HS-5 (cell line): ENCODE measurements around the gene CRYBG1.

Source experiments
- DNase-seq: peaks from one replicate; pipeline ENCODE4 v3.0.0-alpha.2; 2012; ENCODE audit warnings: low read depth

CRYBG1 gene

GRCh38 chr6:106608080-106608668 is 247.7 kb downstream of the CRYBG1 start:
- no peak for DNase-seq

DNA sequence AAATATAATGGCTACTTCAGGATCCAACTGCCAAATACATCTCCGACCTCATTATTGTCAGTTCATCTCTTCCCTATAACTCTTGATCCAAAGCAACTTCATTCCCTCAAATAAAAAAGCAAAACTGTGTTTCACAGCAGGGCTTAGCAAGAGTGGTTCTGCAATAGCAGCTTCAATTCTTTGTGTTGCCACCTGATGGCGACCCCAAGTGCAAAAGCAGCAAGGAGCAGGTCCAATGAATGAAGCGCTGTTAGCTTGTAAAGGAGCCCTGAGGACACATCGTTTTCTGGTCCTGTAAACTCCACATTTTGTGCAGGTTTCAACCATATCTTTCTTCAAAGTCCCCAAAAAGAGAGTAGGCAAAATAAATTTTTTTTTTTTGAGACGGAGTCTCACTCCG is 249.2 kb downstream of the CRYBG1 start:
- DNase-seq: no peak

DNA sequence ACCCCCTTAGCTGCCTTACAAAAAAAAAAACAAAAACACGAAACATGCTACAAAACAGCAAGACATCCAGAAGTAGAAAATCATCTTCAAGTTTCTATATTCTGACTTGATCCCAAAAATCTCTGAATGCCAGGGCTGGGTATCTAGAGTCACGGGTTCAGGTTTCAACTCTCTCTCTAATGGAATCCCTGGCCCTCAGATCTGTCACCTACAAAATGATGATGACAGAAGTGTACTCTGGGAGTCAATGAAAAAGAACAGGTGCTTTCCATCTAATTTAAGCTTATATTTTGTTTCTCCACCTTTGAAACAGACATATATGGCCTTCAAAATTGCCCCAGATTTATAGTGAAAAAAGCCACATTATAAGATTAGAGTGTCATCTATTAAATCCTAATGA is 250.5 kb downstream of the CRYBG1 start:
- no peak for DNase-seq

- DNase-seq: no peak
These were observed 252.3 kb downstream of the CRYBG1 start for GRCh38 chr6:106612671-106613416.

- DNase-seq: no peak
These were observed 253.1 kb downstream of the CRYBG1 start for GRCh38 chr6:106613590-106613989.

GRCh38 chr6:106614166-106614565 is 253.6 kb downstream of the CRYBG1 start:
- DNase-seq: no peak

DNA sequence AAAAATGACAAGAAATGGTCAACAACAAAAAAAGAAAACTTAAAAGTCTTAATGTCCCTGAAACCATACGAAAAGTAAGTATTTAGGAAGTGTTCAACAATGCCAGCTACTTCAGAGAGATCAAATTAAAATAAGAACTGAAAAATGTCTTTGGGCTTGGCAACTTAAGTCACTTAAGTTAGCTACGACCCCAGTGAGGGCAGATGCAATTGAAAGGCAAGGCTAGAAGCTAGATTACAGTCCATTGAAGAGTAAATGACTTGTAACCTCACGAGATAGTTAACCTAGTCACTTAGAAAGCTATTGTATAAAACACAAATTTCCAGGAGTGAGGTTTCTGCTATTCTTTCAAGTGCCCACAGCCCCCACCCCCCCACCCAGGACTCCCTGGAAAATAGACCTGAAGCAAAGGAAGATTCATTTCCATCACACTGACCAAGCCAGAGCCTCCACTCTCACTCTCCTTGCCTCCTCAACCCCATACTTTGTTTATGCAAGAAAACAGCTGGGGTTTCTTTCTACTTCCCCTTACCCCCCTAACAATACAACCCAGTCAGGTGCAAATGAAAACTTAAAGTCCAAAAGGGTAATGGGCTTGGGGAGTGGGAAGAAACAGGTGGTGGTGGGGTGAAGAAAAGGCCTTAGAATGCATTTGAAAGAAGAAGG is 254.2 kb downstream of the CRYBG1 start:
- DNase-seq: no peak

GRCh38 chr6:106617302-106617701 is 256.8 kb downstream of the CRYBG1 start:
- DNase-seq: no peak

- DNase-seq: no peak
These were observed 257.3 kb downstream of the CRYBG1 start for GRCh38 chr6:106617857-106618256.

DNA sequence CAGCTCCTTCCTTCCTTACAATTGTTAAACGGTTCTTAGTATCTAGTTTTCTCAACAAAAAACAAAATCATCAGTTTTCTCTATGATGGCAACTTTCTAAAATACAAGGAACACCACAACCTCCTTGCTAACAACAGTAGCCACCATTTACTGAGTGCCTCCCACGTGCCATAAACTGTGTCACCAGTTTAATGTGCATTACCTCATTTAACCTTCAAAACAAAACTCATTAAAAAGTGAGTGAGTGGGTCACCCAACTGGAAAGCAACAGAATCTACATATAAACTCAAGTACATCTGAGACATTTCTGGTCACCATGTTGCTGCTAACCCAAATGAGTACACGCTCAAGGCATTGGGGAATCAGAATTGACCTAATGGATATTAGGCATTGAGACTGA is 257.8 kb downstream of the CRYBG1 start:
- no peak for DNase-seq

GRCh38 chr6:106619223-106619622 is 258.7 kb downstream of the CRYBG1 start:
- DNase-seq: no peak

DNA sequence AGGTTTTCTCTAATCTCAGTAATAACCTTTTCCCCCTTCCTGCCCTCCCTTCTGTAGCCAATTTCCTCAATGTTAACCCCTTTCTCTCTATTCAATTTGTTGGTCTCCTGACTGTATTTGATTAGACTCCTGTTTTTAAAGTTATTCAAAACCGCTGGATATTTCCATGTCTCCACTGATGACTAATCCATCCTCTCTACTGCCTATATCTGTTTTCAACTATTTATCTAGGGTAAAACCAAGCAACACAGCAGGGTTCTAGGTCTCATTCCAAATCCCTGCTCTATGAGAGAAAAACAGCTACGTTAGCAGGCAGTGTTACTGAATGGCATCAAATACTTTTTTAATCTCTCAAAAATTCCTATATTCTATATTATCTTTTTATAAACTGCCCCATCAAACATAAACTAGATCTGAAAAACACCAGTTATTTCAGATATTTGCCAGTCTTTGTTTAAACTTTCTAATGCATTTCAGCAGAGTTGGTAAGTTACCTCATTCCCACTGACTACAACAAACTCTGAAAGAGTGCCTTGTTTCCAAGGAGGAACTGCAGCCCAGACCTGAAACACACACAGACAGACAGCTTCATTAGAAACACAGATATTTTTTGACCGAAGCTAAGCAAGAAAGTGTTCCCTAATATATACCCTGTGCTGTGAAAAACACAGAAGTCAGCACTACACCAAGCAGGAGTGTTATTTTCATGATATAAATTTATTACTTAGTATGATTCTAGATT is 260.6 kb downstream of the CRYBG1 start:
- no peak for DNase-seq
